Vagina (tissue), 2 donors: Measurements from ENCODE around the gene LALBA.

ENCODE experiments used
- POLR2A ChIP-seq, 2 donors: fragments of 450-650 bp; IDR thresholded peaks; one replicate each; pipeline ENCODE4 v1.6.1; 2017; ENCODE audit warnings: antibody characterized with exemption in 2 of 2, mild to moderate bottlenecking in 2 of 2, moderate library complexity in 2 of 2
- POLR2AphosphoS5 ChIP-seq, 2 donors: sonication (generic); formaldehyde crosslinking; IDR thresholded peaks; one replicate each; pipeline ENCODE4 v1.9.0; 2017; ENCODE audit warnings: antibody characterized with exemption in 2 of 2, mild to moderate bottlenecking in 2 of 2, low read depth in 1 of 2; ENCODE audit not compliant: insufficient read depth in 1 of 2
- TF ChIP-seq, protein P1 (sequence below), 3 experiments: fragments of 450-650 bp in 2 of 3; fragments of 200-600 bp in 1 of 3; sonication (generic) in 1 of 3; IDR thresholded peaks; one replicate each; pipeline ENCODE4 v1.5.1; 2017 to 2019; ENCODE audit warnings: antibody characterized with exemption in 3 of 3, mild to moderate bottlenecking in 2 of 3, moderate library complexity in 2 of 3

DNA sequence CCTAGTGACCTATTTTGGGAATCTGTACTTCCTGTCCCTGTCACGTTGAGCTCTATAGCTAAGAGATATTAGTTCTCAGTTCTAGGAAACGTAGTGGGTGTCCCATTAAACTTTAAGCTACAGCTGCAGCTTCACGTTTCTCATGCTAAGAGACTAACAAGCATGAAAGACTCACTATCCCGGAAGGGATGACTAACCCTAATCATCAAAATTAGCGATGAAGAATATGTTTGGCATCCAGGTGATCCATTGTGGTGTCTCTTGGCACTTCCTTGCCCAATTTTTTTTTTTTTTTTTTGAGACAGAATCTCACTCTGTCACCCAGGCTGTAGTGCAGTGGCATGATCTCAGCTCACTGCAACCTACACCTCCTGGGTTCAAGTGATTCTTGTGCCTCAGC is 11.0 kb upstream of the LALBA start:
- TF ChIP-seq POLR2A (IDR thresholded peaks at IDR 0.05) (no peak), POLR2AphosphoS5 (IDR thresholded peaks at IDR 0.05; ENCODE audit: insufficient read depth in 1 of 2, low read depth in 1 of 2) (no peak)
- TF ChIP-seq, protein P1, sequence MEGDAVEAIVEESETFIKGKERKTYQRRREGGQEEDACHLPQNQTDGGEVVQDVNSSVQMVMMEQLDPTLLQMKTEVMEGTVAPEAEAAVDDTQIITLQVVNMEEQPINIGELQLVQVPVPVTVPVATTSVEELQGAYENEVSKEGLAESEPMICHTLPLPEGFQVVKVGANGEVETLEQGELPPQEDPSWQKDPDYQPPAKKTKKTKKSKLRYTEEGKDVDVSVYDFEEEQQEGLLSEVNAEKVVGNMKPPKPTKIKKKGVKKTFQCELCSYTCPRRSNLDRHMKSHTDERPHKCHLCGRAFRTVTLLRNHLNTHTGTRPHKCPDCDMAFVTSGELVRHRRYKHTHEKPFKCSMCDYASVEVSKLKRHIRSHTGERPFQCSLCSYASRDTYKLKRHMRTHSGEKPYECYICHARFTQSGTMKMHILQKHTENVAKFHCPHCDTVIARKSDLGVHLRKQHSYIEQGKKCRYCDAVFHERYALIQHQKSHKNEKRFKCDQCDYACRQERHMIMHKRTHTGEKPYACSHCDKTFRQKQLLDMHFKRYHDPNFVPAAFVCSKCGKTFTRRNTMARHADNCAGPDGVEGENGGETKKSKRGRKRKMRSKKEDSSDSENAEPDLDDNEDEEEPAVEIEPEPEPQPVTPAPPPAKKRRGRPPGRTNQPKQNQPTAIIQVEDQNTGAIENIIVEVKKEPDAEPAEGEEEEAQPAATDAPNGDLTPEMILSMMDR (IDR thresholded peaks at IDR 0.05): no peak
